ENCODE measurements around the gene MAPKAPK2.

Gene MAPKAPK2

DNA sequence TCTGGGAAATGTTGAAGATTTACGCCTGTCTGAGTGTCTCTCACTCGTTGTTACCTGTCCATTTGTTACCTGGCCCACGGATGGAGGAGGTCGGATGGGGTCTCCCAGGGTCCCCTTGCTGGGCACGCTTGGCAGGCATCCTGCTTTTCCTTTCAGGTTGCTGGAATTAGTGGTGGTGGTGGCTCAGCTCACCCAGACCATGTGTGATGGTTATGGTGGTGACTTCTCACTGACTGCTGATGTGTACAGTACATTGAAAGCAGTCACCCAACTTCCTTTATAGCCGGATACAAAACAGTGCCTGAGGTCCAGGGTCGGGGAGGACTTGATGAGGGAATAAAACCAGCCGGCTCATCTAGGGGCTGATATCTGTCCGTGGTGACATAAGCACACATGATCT lies 19.5 kb downstream of the MAPKAPK2 start:
- no peak for DNase-seq (ENCODE audit: low read depth)

DNA sequence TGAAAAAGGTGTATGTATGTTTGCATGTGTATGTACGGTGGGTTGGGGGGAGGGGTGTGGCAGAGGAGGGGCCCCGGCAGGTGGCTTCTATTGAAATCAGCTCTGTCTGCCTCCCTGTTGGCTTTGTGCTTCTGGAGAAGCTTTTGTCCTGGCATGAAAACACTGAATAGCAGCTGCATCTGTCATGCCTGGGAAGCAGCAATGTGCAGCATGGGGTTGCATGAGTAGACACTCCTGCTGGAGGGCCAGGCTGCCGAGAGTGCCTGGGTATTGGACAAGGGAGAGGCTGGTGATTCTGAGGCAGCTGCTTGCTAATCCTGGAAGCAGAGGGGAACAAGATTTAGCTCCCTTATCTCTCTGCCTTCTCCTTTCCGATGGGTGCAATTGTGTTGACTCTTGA lies 20.5 kb downstream of the MAPKAPK2 start:
- no peak for DNase-seq (ENCODE audit: low read depth)

DNA sequence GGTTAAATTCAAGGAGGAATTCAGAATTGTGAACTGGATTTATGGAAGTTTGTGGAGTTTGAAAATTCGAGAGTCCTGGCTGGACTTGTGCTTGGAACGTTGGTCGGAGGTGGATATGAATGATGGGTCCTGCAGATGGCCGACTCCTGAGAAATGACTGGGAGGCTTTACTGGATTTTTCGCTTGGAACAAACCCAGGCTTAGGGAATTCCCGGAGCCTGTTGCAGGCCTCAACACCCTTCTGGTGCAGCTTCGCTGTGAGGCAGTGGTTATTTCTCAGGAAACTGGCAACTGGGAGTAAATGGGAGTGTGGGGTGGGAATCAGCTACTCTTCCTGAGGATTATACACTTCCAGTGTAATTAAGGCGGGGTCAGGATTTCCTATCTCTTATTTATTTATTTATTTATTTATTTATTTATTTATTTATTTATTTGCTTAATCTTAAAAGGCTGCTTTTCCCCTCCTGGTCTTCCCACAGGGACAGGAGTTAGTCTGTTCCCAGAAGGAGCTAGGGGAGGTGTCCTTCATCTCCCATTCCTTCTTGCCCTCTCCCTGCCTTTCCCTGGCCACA lies 21.1 kb downstream of the MAPKAPK2 start:
- no peak for DNase-seq (ENCODE audit: low read depth)

DNA sequence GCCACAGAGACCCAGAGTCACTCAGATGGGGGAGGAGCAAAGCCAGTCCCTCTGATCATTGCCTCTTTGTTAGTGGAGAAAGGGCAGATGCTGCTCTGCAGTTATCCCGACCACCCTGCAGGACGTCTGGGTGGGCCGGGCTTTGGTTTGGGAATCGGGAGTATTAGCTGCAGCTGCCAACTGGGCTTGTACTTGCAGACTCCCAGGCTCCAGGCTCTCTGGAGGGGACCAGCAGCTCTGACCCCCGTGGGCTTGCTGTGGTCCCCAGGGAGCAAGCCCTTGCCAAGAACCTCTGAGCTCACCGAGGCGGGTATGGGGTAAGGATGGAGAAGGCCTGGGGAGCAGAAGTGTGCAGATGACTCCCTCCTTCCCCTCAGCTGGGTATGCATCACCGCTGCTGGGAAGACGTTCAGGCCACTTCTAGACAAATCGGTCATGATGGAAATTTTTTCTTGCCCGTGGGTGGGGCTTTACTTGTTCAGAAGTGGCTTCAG lies 21.6 kb downstream of the MAPKAPK2 start:
- DNase-seq (ENCODE audit: low read depth): no peak

DNA sequence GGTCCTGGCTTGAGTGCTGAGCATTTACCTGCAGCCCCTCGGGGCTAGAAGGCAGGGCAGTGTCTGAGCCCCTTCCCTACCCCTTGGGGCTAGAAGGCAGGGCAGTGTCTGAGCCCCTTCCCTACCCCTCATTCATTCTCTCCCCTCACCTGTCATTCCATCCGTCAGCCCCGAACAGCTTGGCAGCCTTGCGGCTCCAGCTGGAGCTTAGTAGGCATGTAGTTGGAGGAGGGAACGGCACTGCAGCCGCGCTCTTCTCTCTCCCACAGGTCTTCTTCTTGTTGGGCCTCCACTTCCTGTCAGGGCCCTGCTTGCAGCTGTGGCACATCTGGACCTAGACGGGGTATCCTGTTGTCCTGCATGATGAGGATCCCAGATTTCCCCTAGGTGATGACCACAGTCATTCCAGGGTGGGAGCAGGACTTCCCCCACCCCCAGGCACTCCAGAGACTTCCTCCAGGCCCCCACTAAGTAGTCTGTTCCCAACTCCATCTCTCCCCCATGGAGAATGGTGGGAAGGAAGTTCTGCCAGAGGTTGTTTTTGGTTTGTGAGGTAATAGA lies 22.2 kb downstream of the MAPKAPK2 start:
- DNase-seq (ENCODE audit: low read depth): no peak

DNA sequence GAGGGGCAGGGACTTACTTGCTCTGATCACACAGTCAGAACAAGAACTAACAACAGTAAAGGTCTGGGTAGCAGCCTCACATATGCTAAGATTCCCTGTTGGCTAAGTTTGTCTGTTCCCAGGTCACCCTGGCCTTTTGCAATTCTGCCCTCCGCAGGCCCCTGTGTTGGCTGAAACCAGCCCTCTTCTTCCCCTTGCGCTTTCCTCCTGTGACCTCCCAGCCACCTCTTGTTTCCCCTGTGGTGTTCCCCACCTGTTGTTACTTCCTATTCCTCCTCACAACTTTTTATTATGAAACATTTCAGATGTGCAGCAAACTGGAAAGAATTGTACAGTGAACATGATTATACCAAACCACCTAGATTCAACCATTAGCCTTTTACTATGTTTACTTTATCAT lies 23.4 kb downstream of the MAPKAPK2 start:
- DNase-seq (ENCODE audit: low read depth): no peak

DNA sequence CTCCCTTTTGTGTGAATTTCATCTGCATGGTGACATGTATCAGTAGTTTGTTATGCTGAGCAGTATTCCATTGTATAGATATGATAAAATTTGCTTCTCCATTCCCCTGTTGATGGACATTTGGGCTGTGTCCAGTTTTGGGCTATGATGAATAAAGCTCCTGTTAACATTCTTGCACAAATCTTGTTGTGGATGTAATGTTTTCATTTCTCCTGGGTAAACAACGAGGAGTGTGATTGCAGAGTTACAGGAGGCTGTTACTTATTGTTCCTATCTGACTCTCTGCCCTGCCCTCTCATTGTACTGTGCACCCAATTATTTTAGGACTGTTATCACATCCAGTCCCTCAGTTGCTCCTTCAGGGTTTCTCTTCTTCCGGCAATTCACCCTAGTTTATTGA lies 24.2 kb downstream of the MAPKAPK2 start:
- no peak for DNase-seq (ENCODE audit: low read depth)

DNA sequence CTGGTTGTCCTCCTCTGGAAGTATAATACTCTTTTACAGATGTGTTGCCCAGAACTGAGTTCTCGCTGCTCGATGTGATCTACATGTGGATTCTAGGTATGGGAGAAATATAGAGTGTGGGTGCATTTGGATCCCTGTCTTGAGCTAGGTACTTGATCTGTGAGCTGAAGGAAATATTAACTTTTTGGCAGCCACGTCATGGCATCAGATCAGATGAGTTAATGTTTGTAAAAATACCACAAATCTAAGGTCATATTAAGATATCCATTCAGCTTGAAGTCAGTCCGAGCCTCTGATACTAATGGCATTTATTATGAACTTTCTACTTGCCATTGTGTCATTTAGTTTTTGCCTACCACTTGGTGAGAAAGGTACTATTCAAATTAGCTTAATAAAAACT lies 24.6 kb downstream of the MAPKAPK2 start:
- DNase-seq (ENCODE audit: low read depth): no peak

DNA sequence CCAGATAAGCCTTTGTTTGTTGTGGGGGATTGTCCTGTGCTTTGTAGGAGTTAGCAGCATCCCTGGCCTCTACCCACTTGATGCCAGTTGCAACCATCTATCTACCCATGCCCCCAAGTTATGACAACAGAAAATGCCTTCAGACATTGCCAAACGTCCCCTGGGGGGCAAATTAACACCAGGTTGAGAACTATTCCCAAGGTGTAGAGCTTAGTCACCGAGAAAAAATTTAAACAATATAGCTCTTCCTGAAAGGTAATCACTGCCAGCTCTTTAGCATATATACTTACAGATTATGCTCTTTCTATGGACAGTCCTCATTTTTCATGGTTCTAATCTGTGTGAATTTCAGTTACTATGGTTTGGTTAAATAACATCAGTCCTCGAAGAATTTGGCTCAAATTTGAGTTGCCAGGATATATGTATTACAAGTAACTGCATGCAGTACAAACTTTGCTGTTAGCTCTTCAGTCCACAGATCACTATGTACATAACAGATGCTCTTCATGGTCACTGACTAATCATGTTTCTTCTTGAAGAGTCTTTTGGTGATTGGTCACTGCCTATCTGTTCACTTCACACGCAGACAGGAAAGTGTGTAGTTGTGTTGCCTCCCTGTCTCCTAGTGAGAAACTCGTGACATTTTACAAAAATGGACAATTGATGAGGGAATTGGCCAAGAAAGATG lies 25.2 kb downstream of the MAPKAPK2 start:
- DNase-seq (ENCODE audit: low read depth): no peak

DNA sequence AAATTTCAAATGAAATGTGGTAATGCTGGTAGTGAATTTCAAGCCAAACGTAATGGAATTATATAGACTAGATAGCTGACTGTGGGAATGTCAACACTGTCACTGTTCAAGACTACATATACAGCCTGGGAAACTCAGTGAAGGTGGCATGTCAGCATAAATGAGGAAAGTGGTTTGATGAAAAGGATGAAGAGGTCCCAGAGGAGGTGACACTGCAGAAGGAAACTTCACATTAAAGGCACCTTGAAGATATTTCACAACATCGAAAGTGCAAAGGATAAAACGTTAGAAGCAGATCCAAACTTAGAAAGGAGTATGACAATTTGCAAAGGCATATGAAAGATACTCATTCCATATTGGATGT lies 25.7 kb downstream of the MAPKAPK2 start:
- no peak for DNase-seq (ENCODE audit: low read depth)

DNA sequence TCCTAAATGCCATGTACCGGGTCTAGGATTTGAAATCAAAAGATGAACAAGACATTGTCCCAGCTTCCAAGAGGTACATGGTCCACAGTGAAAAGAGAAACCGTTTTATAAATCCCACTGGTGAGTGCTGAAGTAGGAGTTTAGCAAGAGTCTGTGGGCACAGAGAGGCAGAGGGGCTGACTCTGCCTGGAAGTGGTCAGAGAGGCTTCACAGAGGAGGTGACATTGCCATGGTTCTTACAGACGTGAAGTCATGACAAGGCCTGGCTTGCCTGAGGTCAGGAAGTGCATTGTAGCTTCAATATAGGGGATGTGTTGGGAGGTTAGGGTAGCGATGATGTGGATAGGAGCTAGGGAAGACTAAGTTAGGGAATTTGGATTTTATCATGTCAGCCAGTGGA lies 28.4 kb downstream of the MAPKAPK2 start:
- no peak for DNase-seq (ENCODE audit: low read depth)

DNA sequence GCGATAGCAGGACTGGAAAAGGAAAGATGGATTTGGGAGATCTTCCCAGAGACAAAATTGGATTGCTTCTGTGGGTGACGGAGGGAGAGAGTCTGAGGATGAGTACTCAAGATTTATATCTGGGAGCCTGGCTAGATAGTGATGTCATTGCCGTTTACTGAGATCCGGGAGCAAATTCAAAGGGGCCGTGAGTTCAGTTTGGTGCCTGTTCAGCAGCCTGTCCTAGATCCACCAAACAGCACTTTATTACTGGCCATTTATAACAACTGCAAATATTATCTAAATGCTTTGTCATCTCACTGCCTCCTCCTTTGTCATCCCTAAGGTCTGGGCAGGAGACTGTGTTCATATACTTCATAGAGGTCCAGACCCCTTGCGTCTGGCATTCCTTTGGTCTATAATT lies 29.2 kb downstream of the MAPKAPK2 start:
- no peak for DNase-seq (ENCODE audit: low read depth)

DNA sequence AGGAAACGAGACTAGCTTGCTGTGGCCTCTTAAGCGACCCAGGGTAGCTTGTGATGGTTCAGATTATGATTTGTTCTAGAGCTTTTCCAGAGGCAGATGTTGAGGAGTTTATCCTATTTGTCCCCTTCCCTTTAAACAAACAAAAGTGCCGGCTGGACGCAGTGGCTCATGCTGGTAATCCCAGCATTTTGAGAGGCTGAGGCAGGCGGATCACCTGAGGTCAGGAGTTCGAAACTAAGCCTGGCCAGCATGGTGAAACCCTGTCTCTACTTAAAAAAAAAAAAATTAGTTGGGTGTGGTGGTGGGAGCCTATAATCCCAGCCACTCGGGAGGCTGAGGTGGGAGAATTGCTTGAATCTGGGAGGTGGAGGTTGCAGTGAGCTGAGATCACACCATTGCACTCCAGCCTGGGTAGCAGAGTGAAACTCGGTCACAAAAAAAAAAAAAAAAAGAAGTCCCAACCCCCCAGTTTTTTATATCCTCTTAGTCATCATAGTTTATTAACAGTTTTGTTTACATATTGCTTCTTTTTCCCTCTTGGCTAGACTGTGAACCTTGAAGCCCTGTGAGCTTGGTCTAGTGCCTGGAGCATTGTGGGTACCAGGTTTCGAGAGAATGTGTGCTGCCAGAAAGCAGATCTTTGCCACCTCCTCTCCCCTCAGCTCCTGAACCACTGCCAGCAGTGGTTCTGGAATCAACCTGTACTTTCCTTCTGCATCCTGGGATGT lies 29.8 kb downstream of the MAPKAPK2 start:
- no peak for DNase-seq (ENCODE audit: low read depth)

DNA sequence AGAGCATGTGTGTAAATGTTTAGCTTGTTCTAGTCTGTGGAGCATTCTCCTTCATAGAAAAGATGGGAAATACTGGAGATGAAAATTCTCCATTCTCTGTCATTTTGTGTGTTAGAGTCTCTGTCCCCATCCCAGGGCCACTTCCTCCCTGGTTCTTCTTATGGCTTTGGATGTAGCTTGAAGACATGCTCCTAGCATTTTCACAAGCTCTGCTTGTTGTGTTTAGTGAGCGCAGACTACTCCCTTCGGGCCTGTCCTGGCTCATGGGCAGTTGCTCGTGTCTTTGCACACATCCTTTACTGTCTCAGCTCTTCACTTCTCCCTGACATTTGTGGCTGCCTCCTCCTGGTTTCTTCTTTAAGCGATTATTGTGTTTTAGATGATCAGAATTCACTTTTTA lies 30.4 kb downstream of the MAPKAPK2 start:
- DNase-seq (ENCODE audit: low read depth): no peak

DNA sequence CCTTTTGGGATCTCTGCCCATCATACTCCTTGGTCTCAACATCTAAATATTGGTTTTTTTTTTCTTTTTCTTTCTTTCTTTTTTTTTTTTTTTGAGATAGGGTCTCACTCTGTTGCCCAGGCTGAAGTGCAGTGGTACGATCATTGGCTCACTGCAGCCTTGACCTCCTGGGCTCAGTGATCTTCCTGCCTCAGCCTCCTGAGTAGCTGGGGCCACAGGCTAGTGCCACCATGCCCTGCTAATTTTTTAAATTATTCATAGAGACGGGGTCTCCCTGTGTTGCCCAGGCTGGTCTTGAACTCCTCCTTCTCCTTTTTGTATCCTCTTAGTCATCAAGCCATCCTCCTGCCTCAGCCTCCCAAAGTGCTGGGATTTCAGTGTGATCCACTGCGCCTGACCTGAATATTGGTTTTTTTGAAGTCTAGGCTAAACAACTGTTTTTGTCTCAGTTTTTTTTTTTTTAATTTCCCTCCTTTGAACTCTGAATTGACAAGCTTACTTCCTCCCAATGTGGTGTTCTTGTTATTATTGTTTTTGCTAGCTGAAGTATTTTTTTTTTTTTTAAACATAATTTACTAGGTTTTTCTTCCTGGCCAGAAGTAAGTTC lies 30.9 kb downstream of the MAPKAPK2 start:
- no peak for DNase-seq (ENCODE audit: low read depth)

DNA sequence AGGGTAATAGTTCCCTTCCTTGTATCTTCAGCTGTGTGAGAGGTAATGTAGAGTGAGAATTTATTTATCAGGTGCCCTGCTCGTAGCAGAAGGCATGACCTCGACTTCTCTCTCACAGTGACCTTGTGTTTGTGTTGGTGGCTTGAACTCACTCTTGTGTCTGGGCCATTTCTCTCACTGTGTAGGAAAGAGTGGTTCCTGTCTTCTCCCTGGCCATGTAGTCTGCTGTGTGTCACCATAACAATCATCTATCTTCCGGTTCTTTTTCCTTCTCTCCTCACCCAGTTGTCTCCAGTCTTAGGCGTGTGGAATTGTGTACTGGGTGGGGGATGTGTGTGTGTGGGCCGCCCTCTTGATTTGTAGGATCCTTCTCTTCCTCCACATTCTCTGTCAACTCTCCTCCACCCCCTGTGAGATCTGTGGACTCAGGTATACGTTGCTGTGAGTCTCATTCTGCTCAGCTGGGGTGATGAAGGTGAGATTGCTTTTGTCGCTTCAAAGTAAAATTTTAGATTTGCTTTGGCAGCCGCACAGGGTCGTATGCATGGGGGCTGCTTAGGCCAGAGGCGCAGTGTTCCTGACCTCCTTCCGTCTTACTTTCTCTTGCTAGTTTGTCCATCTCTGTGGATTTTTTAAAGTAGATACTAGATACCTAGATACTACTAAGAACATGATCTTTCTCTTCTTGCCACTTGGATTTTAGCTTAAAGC lies 31.6 kb downstream of the MAPKAPK2 start:
- DNase-seq (ENCODE audit: low read depth): no peak

DNA sequence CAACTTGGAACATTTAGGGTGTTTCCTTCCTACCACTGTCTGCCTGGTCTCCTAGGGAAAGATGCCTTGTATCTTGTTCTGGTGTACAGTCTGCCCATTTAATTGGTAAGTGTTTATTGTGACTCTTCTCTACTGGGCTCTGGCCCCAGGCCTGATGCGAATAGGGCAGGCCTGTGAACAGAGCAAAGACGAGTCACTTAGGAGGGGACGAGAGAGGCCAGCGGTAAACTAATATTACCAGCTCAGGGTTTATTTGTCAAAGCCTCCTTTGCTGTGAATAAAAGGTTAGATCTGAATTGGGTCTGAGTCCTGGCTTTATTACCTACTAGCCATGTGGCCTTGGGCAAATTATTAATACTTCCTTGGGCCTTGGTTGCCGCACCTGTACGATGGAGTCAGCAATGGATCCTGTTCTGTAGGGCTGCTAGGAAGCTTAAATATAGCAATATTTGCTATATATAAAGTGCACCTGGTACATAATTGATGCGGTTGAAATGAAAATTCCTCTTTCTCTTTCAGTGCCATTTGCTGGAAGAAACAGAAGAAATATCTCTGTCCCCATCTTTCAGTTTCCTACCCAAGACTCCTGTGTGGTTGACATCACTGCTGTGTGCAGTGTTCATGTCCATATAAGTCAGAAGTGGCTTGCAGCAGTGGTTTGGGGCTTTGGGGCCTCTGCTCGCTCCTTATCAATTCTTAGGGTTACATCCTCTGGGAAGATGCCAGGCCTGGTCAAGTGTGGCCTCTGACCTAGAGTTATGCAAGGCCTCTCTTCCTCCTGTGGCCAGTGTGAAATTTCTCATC lies 32.4 kb downstream of the MAPKAPK2 start:
- peak; percentile 78 for DNase-seq (ENCODE audit: low read depth)

DNA sequence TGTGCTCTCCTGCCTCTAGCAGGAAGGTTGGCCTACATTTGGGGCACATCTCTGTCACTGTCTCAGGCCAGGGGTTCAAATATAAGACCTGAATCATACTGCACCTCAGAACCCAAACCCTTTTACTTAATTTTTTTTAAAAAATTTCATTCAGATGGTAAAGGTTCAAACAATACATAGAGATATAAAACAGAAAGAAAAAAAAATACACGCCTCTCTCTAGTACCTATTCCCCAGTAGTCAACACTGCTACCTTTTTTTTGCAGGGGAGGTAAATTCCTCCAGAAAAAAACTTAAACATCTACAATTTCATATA lies 32.9 kb downstream of the MAPKAPK2 start:
- no peak for DNase-seq (ENCODE audit: low read depth)

DNA sequence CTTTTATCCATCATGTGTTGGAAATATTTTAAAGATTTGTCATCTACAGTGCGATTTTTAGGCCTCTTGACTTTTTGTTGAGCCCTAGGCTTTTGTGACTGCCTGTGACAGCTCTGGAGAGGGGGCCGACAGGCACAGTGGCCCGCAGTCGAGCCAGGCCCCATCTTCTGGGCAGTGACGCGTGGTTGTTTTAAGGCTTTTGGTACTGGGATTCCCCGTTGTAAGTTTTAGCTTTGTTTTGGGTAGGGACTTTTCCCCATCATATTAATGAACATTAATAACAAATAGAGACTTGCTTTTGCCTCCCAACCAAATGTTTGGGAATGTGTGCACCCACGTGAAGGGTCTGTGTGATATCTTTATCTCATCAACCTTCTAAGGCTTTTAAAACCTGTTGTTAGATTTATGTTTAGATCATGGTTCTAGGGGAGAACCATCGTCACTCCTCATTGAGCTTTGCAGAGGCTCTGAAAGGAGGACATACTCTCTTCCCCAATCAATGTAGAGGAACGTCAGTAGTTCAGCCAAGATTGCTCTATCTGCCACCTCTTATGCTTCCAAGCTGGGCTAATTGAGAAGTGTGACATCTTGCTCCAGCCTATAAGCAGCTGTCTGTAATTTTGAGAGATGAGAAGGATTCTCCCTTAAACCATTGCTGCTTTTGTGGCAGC lies 34.6 kb downstream of the MAPKAPK2 start:
- DNase-seq (ENCODE audit: low read depth): no peak

DNA sequence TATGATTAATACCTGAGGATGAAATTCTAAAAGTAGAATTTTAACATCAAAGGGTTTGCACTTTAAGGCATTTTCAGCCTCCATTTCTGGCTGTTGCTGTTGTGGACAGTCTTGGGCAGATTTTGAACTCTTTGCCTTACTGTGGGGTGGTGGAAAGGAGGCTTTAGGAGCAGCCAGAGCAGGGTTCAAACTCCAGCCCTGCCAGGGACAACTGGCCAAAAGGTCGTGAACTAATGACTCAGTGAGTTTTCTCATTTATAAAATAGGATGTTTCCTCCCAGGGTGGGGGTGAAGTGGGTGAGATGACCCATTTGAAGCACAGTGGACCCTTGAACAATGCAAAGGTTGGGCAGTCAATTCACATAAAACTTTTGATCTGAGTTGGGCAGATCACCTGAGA lies 36.7 kb downstream of the MAPKAPK2 start:
- DNase-seq (ENCODE audit: low read depth): no peak

Data from CMK (cell line).